ENCODE measurements around the gene NUDCD3.

The NUDCD3 gene

DNA sequence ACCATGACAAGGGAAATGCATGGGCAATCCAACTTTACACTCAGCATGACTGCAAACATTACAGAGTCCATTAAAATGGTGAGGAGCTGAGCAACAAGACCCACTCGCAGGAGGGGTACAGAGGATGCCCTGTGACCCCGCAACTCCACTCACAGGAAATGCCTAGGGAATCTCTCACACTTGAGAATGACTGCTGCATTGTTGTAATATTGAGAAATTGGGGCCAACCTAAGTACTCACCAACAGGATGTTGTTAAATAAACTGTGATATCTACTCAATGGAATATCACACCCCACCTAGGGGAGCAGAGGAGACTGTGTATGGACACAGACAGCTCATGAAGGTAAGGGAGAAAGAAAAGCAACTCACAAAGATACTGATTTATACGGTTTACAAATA lies 111.7 kb downstream of the NUDCD3 start:
- H2BK12ac ChIP-seq (ENCODE audit: low read length) = no peak overlapping the region
- H3K14ac ChIP-seq (ENCODE audit: low read length) = no peak overlapping the region
- no peaks in the 10 kb centered on the region for H3K79me2 ChIP-seq (ENCODE audit: control insufficient read depth, insufficient read depth, low read length, poor library complexity)
- no peak overlapping the region for H3K4me3 ChIP-seq (ENCODE audit: low read depth, low read length)
- no peak overlapping the region for H4K12ac ChIP-seq (ENCODE audit: low read depth, low read length)
- no peak overlapping the region for H3K18ac ChIP-seq (ENCODE audit: low read length)
- no peak overlapping the region for H2AFZ ChIP-seq (ENCODE audit: insufficient read depth, low read length, poor library complexity)
- no peak overlapping the region for H3K23ac ChIP-seq (ENCODE audit: low read length)
- no peak for DNase-seq
- no peaks in the 10 kb centered on the region for H3K27me3 ChIP-seq (ENCODE audit: insufficient read depth, low read length)
- H2BK120ac ChIP-seq (ENCODE audit: insufficient read depth, low read length, poor library complexity) = no peak overlapping the region
- H3K9ac ChIP-seq (ENCODE audit: low read length) = no peak overlapping the region
- H2BK5ac ChIP-seq (ENCODE audit: low read depth, low read length, poor library complexity) = no peak overlapping the region
- no peak overlapping the region for H3K4ac ChIP-seq (ENCODE audit: low read depth, low read length)
- WGBS (ENCODE audit: extremely low coverage, insufficient coverage, insufficient read length) = no CpG with 5 or more reads among the region's 3 CpGs
- no peak overlapping the region for H3K27ac ChIP-seq (ENCODE audit: low read depth, low read length)
- no peak overlapping the region for H4K8ac ChIP-seq (ENCODE audit: low read depth, low read length)
- H3K9me3 ChIP-seq (ENCODE audit: insufficient read depth, low read depth, low read length) = peaks cover 3% of the 10 kb centered on the region
- H3K4me1 ChIP-seq (ENCODE audit: control insufficient read depth in 1 of 2, insufficient read depth in 2 of 2, low read length in 2 of 2) = no peaks in the 10 kb centered on the region
- no peak overlapping the region for H3K4me2 ChIP-seq (ENCODE audit: low read length)
- H3K79me1 ChIP-seq (ENCODE audit: low read length) = no peaks in the 10 kb centered on the region
- no peak overlapping the region for H2AK5ac ChIP-seq (ENCODE audit: low read length)
- peaks cover 11 to 16% of the 10 kb centered on the region in 2 experiments for H3K36me3 ChIP-seq (ENCODE audit: control insufficient read depth in 1 of 2, insufficient read depth in 2 of 2, low read length in 2 of 2)
- no peak overlapping the region for H4K91ac ChIP-seq (ENCODE audit: low read depth, low read length)

DNA sequence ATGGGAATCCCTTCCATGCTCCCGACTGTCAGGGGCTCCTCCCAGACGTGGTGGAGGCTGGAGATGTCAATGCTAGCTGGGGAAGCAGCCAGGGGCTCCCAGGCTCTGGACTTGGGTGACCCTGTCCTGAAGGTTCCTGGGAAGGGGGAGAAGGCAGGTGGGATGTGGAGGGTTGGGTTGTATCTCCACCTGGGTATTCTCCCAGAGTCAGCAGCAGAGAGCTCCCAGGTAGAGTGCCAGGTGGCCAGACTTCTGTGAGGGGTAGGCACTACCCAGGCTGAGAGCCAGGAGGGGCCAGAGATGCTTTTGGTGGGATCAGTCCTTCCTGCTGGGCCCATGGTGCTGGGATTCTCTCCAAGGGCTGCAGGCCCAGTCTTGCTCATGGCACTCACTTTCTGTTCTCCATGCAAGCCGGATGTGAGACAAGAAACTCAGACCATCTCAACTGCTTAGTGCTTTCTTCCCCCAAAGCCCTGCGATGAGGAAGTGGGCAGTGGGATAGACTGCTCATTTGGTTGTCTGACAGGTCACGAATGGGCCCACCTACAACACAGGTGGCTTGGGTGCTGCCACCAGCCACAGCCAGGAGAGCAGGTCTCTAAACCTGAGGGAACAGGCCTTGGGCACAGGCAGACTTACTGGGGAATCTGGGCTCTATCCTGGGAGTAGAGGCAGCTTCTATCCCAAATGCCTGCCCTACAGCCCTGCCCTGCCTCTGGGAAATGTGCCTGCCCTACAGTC lies 112.6 kb downstream of the NUDCD3 start:
- Histone ChIP-seq H4K91ac (ENCODE audit: low read depth, low read length) (no peak overlapping the region), H2BK12ac (ENCODE audit: low read length) (no peak overlapping the region), H3K36me3 (ENCODE audit: control insufficient read depth in 1 of 2, insufficient read depth in 2 of 2, low read length in 2 of 2) (peaks cover 7 to 9% of the 10 kb centered on the region in 2 experiments), H3K18ac (ENCODE audit: low read length) (no peak overlapping the region), H3K27ac (ENCODE audit: low read depth, low read length) (no peak overlapping the region), H2AK5ac (ENCODE audit: low read length) (no peak overlapping the region), H3K27me3 (ENCODE audit: insufficient read depth, low read length) (no peaks in the 10 kb centered on the region), H3K79me2 (ENCODE audit: control insufficient read depth, insufficient read depth, low read length, poor library complexity) (no peaks in the 10 kb centered on the region), H3K79me1 (ENCODE audit: low read length) (no peaks in the 10 kb centered on the region), H2BK120ac (ENCODE audit: insufficient read depth, low read length, poor library complexity) (no peak overlapping the region), H2AFZ (ENCODE audit: insufficient read depth, low read length, poor library complexity) (no peak overlapping the region), H3K4me3 (ENCODE audit: low read depth, low read length) (no peak overlapping the region), H3K9me3 (ENCODE audit: insufficient read depth, low read depth, low read length) (peaks cover 3% of the 10 kb centered on the region), H4K12ac (ENCODE audit: low read depth, low read length) (no peak overlapping the region), H3K4ac (ENCODE audit: low read depth, low read length) (no peak overlapping the region), H4K8ac (ENCODE audit: low read depth, low read length) (no peak overlapping the region), H3K9ac (ENCODE audit: low read length) (no peak overlapping the region), H3K23ac (ENCODE audit: low read length) (no peak overlapping the region), H3K4me1 (ENCODE audit: control insufficient read depth in 1 of 2, insufficient read depth in 2 of 2, low read length in 2 of 2) (no peaks in the 10 kb centered on the region), H2BK5ac (ENCODE audit: low read depth, low read length, poor library complexity) (no peak overlapping the region), H3K14ac (ENCODE audit: low read length) (no peak overlapping the region), H3K4me2 (ENCODE audit: low read length) (no peak overlapping the region)
- no CpG with 5 or more reads among the region's 5 CpGs for WGBS (ENCODE audit: extremely low coverage, insufficient coverage, insufficient read length)
- DNase-seq = no peak

DNA sequence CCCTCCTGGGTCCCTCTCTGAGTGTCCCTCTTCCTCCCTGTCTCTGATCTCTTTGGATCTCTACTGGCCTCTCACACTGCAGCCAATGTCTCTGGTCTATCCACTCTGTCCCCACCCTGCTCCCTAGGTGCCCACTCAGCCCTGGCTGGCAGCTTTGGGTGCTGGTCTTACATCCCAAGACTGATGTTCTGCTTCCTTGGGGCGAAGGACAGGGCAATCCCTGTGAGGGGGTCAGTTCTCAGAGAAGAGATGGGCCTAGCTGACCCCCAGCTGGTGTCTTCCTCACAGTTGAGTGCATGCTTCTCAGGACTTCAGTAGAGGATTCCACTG lies 113.4 kb downstream of the NUDCD3 start:
- Histone ChIP-seq H3K79me2 (ENCODE audit: control insufficient read depth, insufficient read depth, low read length, poor library complexity) (no peaks in the 10 kb centered on the region), H3K4ac (ENCODE audit: low read depth, low read length) (no peak overlapping the region), H2BK12ac (ENCODE audit: low read length) (no peak overlapping the region), H3K36me3 (ENCODE audit: control insufficient read depth in 1 of 2, insufficient read depth in 2 of 2, low read length in 2 of 2) (peaks cover 3 to 7% of the 10 kb centered on the region in 2 experiments), H2BK5ac (ENCODE audit: low read depth, low read length, poor library complexity) (no peak overlapping the region), H4K91ac (ENCODE audit: low read depth, low read length) (no peak overlapping the region), H3K27me3 (ENCODE audit: insufficient read depth, low read length) (no peaks in the 10 kb centered on the region), H3K9me3 (ENCODE audit: insufficient read depth, low read depth, low read length) (peaks cover 3% of the 10 kb centered on the region), H3K9ac (ENCODE audit: low read length) (no peak overlapping the region), H3K4me1 (ENCODE audit: control insufficient read depth in 1 of 2, insufficient read depth in 2 of 2, low read length in 2 of 2) (no peaks in the 10 kb centered on the region), H4K12ac (ENCODE audit: low read depth, low read length) (no peak overlapping the region), H3K18ac (ENCODE audit: low read length) (no peak overlapping the region), H3K27ac (ENCODE audit: low read depth, low read length) (no peak overlapping the region), H3K79me1 (ENCODE audit: low read length) (no peaks in the 10 kb centered on the region), H3K4me3 (ENCODE audit: low read depth, low read length) (no peak overlapping the region), H2AK5ac (ENCODE audit: low read length) (no peak overlapping the region), H3K14ac (ENCODE audit: low read length) (no peak overlapping the region), H4K8ac (ENCODE audit: low read depth, low read length) (no peak overlapping the region), H2BK120ac (ENCODE audit: insufficient read depth, low read length, poor library complexity) (no peak overlapping the region), H2AFZ (ENCODE audit: insufficient read depth, low read length, poor library complexity) (no peak overlapping the region), H3K4me2 (ENCODE audit: low read length) (no peak overlapping the region), H3K23ac (ENCODE audit: low read length) (no peak overlapping the region)
- no peak for DNase-seq
- WGBS (ENCODE audit: extremely low coverage, insufficient coverage, insufficient read length) = no CpG with 5 or more reads among the region's 1 CpG

DNA sequence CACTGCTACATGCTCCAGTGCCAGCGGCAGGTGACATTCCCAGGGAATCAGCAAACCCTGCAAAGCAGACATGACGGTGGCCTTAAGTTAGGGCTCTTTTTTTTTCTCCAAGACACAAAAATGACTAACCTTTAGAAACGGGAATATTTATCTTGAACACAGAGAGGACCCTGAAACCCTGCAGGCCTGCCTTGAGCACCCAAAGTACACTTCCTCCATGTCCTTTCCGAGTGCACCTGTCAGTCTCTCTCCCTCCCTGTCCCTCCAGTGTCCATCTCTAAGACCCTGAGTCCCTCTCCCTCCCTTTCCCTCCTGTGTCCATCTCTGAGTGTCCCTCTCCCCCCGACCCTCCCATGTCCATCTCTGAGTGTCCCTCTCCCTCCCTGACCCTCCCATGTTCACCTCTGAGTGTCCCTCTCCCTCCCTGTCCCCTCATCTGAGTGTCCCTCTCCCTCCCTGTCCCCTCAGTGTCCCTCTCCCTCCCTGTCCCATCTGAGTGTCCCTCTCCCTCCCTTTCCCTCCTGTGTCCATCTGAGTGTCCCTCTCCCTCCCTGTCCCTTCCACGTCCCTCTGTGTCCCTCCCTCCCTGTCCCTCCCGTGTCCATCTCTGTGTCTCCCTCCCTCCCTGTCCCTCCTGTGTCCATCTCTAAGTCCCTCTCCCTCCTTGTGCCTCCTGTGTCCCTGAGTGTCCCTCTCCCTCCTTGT lies 113.9 kb downstream of the NUDCD3 start:
- peaks cover 3% of the 10 kb centered on the region for H3K9me3 ChIP-seq (ENCODE audit: insufficient read depth, low read depth, low read length)
- no peak overlapping the region for H3K4me3 ChIP-seq (ENCODE audit: low read depth, low read length)
- no peak for DNase-seq
- H4K12ac ChIP-seq (ENCODE audit: low read depth, low read length) = no peak overlapping the region
- no peaks in the 10 kb centered on the region for H3K79me1 ChIP-seq (ENCODE audit: low read length)
- no peak overlapping the region for H4K91ac ChIP-seq (ENCODE audit: low read depth, low read length)
- H3K4ac ChIP-seq (ENCODE audit: low read depth, low read length) = no peak overlapping the region
- H3K27ac ChIP-seq (ENCODE audit: low read depth, low read length) = no peak overlapping the region
- peaks cover 3 to 6% of the 10 kb centered on the region in 2 experiments for H3K36me3 ChIP-seq (ENCODE audit: control insufficient read depth in 1 of 2, insufficient read depth in 2 of 2, low read length in 2 of 2)
- no peak overlapping the region for H3K14ac ChIP-seq (ENCODE audit: low read length)
- no peaks in the 10 kb centered on the region for H3K4me1 ChIP-seq (ENCODE audit: control insufficient read depth in 1 of 2, insufficient read depth in 2 of 2, low read length in 2 of 2)
- no peaks in the 10 kb centered on the region for H3K79me2 ChIP-seq (ENCODE audit: control insufficient read depth, insufficient read depth, low read length, poor library complexity)
- H3K4me2 ChIP-seq (ENCODE audit: low read length) = no peak overlapping the region
- no peak overlapping the region for H2BK12ac ChIP-seq (ENCODE audit: low read length)
- no peak overlapping the region for H3K23ac ChIP-seq (ENCODE audit: low read length)
- no peak overlapping the region for H4K8ac ChIP-seq (ENCODE audit: low read depth, low read length)
- WGBS (ENCODE audit: extremely low coverage, insufficient coverage, insufficient read length) = no CpG with 5 or more reads among the region's 7 CpGs
- no peak overlapping the region for H2AK5ac ChIP-seq (ENCODE audit: low read length)
- H2BK5ac ChIP-seq (ENCODE audit: low read depth, low read length, poor library complexity) = no peak overlapping the region
- H2BK120ac ChIP-seq (ENCODE audit: insufficient read depth, low read length, poor library complexity) = no peak overlapping the region
- no peak overlapping the region for H2AFZ ChIP-seq (ENCODE audit: insufficient read depth, low read length, poor library complexity)
- no peak overlapping the region for H3K9ac ChIP-seq (ENCODE audit: low read length)
- H3K18ac ChIP-seq (ENCODE audit: low read length) = no peak overlapping the region
- no peaks in the 10 kb centered on the region for H3K27me3 ChIP-seq (ENCODE audit: insufficient read depth, low read length)
